ENCODE results near the gene SLC25A21. TPM values are rescaled to one million over a fixed set of nuclear protein-coding genes. Genes with fewer than 3 reads are reported as not detected.

SLC25A21 gene
- total RNA-seq, 4 donors from 2014 or later: 0.82 to 11.1 TPM; not detected in 2

DNA sequence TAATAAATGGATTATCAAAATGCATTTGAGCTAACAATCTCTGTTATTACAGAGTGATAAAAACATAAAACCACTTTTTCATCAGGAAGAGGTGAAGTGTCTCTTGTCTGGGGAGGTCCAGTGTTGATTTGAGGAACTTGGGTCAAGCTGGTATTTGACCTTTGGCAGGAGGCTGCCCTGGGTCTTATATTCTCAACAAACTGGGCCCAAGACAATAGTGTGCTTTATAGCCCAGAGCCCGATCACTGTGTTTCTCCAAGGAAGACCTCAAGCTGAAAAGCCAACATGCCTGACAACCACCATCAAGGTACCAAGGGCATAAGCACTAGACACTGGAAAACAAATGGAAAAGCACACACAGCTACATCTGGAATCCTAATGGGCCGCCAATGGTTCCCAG is 137.0 kb downstream of the SLC25A21 start:
- H3K27ac ChIP-seq: no peak overlapping the region
- 75 to 87% methylated on average over 2 of the region's 2 CpGs for WGBS, 2 donors (ENCODE audit: low coverage in 1 of 2)
- intact Hi-C loops (cut with DNase I; ENCODE audit: low total_unique reads): no loop called here

DNA sequence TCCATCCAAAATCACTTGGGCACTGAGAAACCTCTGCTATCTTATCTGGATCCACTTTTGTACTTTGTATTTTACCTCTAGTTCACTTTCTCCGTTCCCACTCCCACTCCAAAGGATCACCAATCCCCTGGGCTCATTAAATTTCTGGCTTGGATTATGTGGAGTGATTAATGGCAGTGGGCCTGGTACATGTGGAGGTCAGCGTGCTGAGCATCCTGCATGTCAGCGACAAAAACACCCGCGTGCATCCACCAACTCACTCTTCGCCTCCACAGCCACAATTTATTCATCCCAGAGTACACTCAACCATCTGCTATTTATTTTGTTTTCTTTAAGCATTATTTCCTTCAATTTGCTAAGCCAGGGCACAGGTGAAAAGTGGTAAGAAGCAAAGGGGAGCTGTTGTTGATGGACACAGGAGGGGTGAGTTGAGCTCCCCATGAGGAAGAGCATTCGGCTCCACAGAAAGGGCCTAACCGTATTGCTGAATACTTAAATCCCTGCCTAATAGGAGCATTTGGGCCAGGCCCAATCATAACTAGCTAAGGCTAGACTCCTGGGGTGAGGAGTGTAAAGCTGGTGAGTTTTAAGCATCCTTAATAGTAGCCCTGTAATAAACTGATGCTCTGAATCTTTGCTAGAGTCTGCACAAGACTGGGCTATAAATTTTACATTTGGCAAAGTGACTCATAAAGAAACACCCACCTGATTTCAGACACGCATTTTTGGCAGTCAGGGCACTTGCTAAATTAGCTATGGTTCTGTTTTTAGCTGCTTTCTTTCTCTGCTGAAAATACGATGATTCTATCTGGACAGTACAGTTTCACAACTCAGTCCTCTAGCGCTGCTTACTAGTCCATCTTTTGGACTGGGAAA is 137.8 kb downstream of the SLC25A21 start:
- H3K9me3 ChIP-seq: no peaks in the 10 kb centered on the region
- H3K36me3 ChIP-seq: no peaks in the 10 kb centered on the region
- no peaks in the 10 kb centered on the region for H3K27me3 ChIP-seq
- no peak for TF ChIP-seq POLR2AphosphoS5 (IDR thresholded peaks at IDR 0.05)
- TF ChIP-seq EP300 (IDR thresholded peaks at IDR 0.05; ENCODE audit: low read depth): no peak
- TF ChIP-seq, protein P1, sequence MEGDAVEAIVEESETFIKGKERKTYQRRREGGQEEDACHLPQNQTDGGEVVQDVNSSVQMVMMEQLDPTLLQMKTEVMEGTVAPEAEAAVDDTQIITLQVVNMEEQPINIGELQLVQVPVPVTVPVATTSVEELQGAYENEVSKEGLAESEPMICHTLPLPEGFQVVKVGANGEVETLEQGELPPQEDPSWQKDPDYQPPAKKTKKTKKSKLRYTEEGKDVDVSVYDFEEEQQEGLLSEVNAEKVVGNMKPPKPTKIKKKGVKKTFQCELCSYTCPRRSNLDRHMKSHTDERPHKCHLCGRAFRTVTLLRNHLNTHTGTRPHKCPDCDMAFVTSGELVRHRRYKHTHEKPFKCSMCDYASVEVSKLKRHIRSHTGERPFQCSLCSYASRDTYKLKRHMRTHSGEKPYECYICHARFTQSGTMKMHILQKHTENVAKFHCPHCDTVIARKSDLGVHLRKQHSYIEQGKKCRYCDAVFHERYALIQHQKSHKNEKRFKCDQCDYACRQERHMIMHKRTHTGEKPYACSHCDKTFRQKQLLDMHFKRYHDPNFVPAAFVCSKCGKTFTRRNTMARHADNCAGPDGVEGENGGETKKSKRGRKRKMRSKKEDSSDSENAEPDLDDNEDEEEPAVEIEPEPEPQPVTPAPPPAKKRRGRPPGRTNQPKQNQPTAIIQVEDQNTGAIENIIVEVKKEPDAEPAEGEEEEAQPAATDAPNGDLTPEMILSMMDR (IDR thresholded peaks at IDR 0.05): no peak
- TF ChIP-seq POLR2A (IDR thresholded peaks at IDR 0.05): no peak
- no peak overlapping the region for H3K4me3 ChIP-seq
- H3K4me1 ChIP-seq: no peaks in the 10 kb centered on the region
- H3K27ac ChIP-seq: no peak overlapping the region
- no peak for DNase-seq
- WGBS, 2 donors (ENCODE audit: low coverage in 1 of 2): 73 to 95% methylated on average over 6 to 11 of the region's 11 CpGs
- in situ Hi-C loops (cut with MboI; ENCODE audit: low pct_ligation_motif_present in 1 of 4, low pct_unique_long_range_greater_than_20kb in 1 of 4, low sequenced_read_pairs in 3 of 4) (no loop called here), intact Hi-C loops (cut with DNase I; ENCODE audit: low total_unique reads) (no loop called here)

More for the DNA sequence above, 137.0 kb downstream of the SLC25A21 start:
- TF ChIP-seq, protein P1 (IDR thresholded peaks at IDR 0.05): no peak
- TF ChIP-seq POLR2AphosphoS5 (IDR thresholded peaks at IDR 0.05) (no peak), EP300 (IDR thresholded peaks at IDR 0.05; ENCODE audit: low read depth) (no peak), POLR2A (IDR thresholded peaks at IDR 0.05) (no peak)
- H3K4me3 ChIP-seq: no peak overlapping the region
- H3K36me3 ChIP-seq: no peaks in the 10 kb centered on the region
- H3K27me3 ChIP-seq: no peaks in the 10 kb centered on the region
- in situ Hi-C loops (cut with MboI; ENCODE audit: low pct_ligation_motif_present in 1 of 4, low pct_unique_long_range_greater_than_20kb in 1 of 4, low sequenced_read_pairs in 3 of 4): no loop called here
- DNase-seq: no peak
- H3K9me3 ChIP-seq: no peaks in the 10 kb centered on the region
- no peaks in the 10 kb centered on the region for H3K4me1 ChIP-seq

DNA sequence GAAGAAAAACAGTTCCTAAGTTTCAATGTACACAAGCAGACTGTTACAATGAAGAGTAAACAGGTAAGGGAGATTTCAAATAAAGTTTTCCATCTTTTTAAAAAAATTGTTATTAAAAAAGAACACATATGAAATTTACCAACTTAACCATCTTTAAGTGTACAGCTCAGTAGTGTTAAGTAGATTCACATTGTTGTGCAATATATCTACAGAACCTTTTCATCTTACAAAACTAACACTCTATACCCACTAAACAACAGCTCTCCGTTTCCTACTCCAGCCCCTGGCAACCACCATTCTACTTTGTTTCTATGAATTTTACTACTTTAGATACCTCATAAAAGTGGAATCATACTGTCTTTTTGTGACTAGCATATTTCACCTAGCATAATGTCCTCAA is 139.5 kb downstream of the SLC25A21 start:
- WGBS, 2 donors (ENCODE audit: low coverage in 1 of 2): 73 to 95% methylated on average over 1 of the region's 1 CpG
- in situ Hi-C loops (cut with MboI; ENCODE audit: low pct_ligation_motif_present in 1 of 4, low pct_unique_long_range_greater_than_20kb in 1 of 4, low sequenced_read_pairs in 3 of 4): no loop called here
- no peak overlapping the region for H3K4me3 ChIP-seq
- no peak for DNase-seq
- no peaks in the 10 kb centered on the region for H3K27me3 ChIP-seq
- H3K9me3 ChIP-seq: no peaks in the 10 kb centered on the region
- no peaks in the 10 kb centered on the region for H3K36me3 ChIP-seq
- TF ChIP-seq POLR2AphosphoS5 (IDR thresholded peaks at IDR 0.05): no peak
- TF ChIP-seq EP300 (IDR thresholded peaks at IDR 0.05; ENCODE audit: low read depth): no peak
- TF ChIP-seq, protein P1 (IDR thresholded peaks at IDR 0.05): no peak
- TF ChIP-seq POLR2A (IDR thresholded peaks at IDR 0.05): no peak
- no peak overlapping the region for H3K27ac ChIP-seq
- intact Hi-C loops (cut with DNase I; ENCODE audit: low total_unique reads): no loop called here
- no peaks in the 10 kb centered on the region for H3K4me1 ChIP-seq

DNA sequence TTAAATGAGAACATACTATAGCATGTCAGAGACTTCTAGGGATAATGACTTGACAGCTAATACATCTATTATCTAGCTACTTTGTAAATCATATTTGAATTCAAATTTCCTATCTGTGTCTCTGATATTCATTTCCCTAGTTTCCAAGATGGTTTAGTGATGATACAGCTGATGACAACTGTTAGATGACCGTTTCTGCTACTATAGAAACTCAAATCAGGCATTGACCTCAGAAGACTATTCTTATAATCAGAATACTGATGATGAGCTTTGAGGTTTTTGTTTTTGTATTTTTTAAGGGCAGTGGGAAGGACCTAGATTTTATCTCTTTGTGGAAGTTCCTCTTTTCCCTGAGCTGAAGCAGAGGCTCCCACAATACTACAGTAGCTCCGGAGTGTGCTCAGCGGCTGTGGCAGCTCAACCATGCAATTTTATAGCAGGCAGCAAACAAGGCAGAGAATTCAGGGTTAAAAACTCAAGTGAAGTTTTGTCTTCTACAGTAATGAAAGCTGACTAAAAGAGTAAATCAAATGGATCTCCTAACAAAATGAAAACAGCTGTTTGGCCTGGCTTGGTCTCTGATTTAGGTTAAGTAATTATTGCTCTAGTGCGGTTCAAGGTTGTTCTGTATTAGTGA is 145.1 kb downstream of the SLC25A21 start:
- Histone ChIP-seq H3K27ac (no peak overlapping the region), H3K27me3 (no peaks in the 10 kb centered on the region), H3K36me3 (no peaks in the 10 kb centered on the region), H3K4me3 (no peak overlapping the region), H3K9me3 (no peaks in the 10 kb centered on the region), H3K4me1 (no peaks in the 10 kb centered on the region)
- TF ChIP-seq, protein P1 (IDR thresholded peaks at IDR 0.05): no peak
- TF ChIP-seq POLR2AphosphoS5 (IDR thresholded peaks at IDR 0.05) (no peak), POLR2A (IDR thresholded peaks at IDR 0.05) (no peak), EP300 (IDR thresholded peaks at IDR 0.05; ENCODE audit: low read depth) (no peak)
- DNase-seq: no peak
- intact Hi-C loops (cut with DNase I; ENCODE audit: low total_unique reads): no loop called here
- in situ Hi-C loops (cut with MboI; ENCODE audit: low pct_ligation_motif_present in 1 of 4, low pct_unique_long_range_greater_than_20kb in 1 of 4, low sequenced_read_pairs in 3 of 4): no loop called here
- 63 to 92% methylated on average over 4 of the region's 4 CpGs for WGBS, 2 donors (ENCODE audit: low coverage in 1 of 2)
